ENCODE results near the gene CELA2A. TPM values are rescaled to one million over a fixed set of nuclear protein-coding genes. Genes with fewer than 3 reads are reported as not detected.

CELA2A gene
- not detected for total RNA-seq
- not detected for polyA plus RNA-seq (2013, experiment 1 of 2)
- not detected for polyA plus RNA-seq (2013, experiment 2 of 2)
- long read RNA-seq, experiment 1: 0 reads
- long read RNA-seq, experiment 2: 0 reads
- long read RNA-seq, experiment 3: 0 reads
- long read RNA-seq, experiment 4: 0 reads

DNA sequence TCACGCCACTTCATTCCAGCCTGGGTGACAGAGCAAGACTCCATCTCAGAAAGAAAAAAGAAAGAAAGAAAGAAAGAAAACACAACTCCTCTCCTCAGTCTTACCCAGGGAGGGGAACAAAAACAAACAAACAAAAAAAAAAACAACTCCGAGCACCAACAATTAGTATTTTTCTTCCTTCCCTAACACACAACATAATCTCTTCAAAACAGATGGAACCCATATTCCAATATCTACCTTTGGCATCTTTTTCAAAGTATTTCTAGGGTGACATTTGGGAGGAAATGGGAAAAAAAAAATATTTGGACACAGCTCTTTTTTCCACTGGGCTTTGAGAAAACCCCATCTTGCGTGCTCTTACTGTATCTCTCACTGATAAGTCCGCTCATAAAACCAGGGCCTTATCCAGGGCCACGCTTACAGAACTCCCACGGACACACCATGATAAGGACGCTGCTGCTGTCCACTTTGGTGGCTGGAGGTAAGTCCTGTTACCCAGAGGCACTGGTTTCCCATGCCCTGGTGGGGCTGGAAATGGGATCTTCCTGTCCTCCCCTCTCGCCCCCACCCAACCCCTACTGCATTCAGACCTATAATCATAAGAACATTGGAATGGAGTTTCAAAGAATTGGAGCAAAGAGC, at the start of gene CELA2A:
CELA2A (plus strand) TSS at position 420 of the 642 bp plus-strand sequence; CDS start at position 442, 22 bp downstream.
- Histone ChIP-seq H3K9ac (ENCODE audit: extremely low read depth, low read length, poor library complexity, severe bottlenecking) (no peak within 1 kb of the TSS), H3K36me3 (ENCODE audit: control insufficient read depth, insufficient read depth, low read length) (no peaks in the 10 kb centered on the region), H3K9me3 (ENCODE audit: control insufficient read depth, low read length) (no peaks in the 10 kb centered on the region), H3K4me3 (ENCODE audit: low read length) (no peak within 1 kb of the TSS), H3K27ac (ENCODE audit: low read depth, low read length) (no peak within 1 kb of the TSS), H3K27me3 (ENCODE audit: control insufficient read depth, insufficient read depth, low read length, poor library complexity, severe bottlenecking) (no peaks in the 10 kb centered on the region), H3K4me1 (ENCODE audit: control insufficient read depth, insufficient read depth, low read length) (no peaks in the 10 kb centered on the region)
- Mint-ChIP-seq H3K9me3 (no peaks in the 10 kb centered on the region), H3K27me3 (ENCODE audit: insufficient read depth) (no peaks in the 10 kb centered on the region), H3K4me1 (peaks cover 13% of the 10 kb centered on the region), H3K4me3 (no peak within 1 kb of the TSS), H3K27ac (no peak within 1 kb of the TSS), H3K36me3 (ENCODE audit: low read depth) (no peaks in the 10 kb centered on the region)
- WGBS, 2 experiments (ENCODE audit: insufficient coverage in 1 of 2, insufficient read length in 1 of 2): 90 to 95% methylated on average over 5 to 8 of the region's 8 CpGs
- TF ChIP-seq, protein P1, sequence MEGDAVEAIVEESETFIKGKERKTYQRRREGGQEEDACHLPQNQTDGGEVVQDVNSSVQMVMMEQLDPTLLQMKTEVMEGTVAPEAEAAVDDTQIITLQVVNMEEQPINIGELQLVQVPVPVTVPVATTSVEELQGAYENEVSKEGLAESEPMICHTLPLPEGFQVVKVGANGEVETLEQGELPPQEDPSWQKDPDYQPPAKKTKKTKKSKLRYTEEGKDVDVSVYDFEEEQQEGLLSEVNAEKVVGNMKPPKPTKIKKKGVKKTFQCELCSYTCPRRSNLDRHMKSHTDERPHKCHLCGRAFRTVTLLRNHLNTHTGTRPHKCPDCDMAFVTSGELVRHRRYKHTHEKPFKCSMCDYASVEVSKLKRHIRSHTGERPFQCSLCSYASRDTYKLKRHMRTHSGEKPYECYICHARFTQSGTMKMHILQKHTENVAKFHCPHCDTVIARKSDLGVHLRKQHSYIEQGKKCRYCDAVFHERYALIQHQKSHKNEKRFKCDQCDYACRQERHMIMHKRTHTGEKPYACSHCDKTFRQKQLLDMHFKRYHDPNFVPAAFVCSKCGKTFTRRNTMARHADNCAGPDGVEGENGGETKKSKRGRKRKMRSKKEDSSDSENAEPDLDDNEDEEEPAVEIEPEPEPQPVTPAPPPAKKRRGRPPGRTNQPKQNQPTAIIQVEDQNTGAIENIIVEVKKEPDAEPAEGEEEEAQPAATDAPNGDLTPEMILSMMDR (conservative IDR thresholded peaks at IDR 0.05): no peak
- no peak for DNase-seq

GRCh38 chr1:15407580-15407979, 49.0 kb upstream of the CELA2A start:
- no peaks in the 10 kb centered on the region for H3K27me3 ChIP-seq (ENCODE audit: control insufficient read depth, insufficient read depth, low read length, poor library complexity, severe bottlenecking)
- peaks cover 23% of the 10 kb centered on the region for H3K4me1 ChIP-seq (ENCODE audit: control insufficient read depth, insufficient read depth, low read length)
- TF ChIP-seq, protein P1 (conservative IDR thresholded peaks at IDR 0.05): no peak
- no peak overlapping the region for H3K9ac ChIP-seq (ENCODE audit: extremely low read depth, low read length, poor library complexity, severe bottlenecking)
- 88 to 90% methylated on average over 4 to 7 of the region's 7 CpGs for WGBS, 2 experiments (ENCODE audit: insufficient coverage in 1 of 2, insufficient read length in 1 of 2)
- H3K4me1 Mint-ChIP-seq: peaks cover 50% of the 10 kb centered on the region
- H3K27me3 Mint-ChIP-seq (ENCODE audit: insufficient read depth): peaks cover 6% of the 10 kb centered on the region
- no peak overlapping the region for H3K27ac ChIP-seq (ENCODE audit: low read depth, low read length)
- H3K9me3 ChIP-seq (ENCODE audit: control insufficient read depth, low read length): no peaks in the 10 kb centered on the region
- no peaks in the 10 kb centered on the region for H3K36me3 Mint-ChIP-seq (ENCODE audit: low read depth)
- no peak overlapping the region for H3K4me3 ChIP-seq (ENCODE audit: low read length)
- no peak overlapping the region for H3K4me3 Mint-ChIP-seq
- no peaks in the 10 kb centered on the region for H3K36me3 ChIP-seq (ENCODE audit: control insufficient read depth, insufficient read depth, low read length)
- no peak overlapping the region for H3K27ac Mint-ChIP-seq
- DNase-seq: peak; percentile 50
- no peaks in the 10 kb centered on the region for H3K9me3 Mint-ChIP-seq

DNA sequence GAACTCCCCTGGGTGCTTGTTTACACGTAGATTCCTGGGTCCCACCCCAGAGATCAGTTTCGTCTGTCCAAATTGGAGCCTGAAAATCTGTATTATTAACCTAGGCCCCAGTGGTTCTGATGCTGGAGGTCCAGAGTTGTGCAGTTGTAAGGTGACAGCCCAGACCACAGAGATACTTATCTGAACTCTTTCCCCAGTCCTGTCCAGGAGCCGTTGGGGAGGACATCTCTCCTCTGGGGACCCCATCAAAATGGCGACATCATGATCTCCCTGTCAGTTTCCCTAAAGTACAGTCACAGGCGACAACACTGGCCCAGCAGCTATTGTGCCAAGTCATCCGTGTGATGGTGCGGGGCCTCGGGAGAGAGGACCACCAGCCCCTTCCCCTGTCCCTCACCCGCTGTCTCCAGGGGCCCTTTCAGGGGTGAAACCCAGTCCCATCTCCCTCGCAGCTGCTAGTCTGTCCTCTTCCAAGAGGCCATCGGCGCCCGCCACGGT, 47.6 kb upstream of the CELA2A start:
- peak overlapping the region; percentile 90 for H3K4me3 ChIP-seq (ENCODE audit: low read length)
- peaks cover 7% of the 10 kb centered on the region for H3K36me3 ChIP-seq (ENCODE audit: control insufficient read depth, insufficient read depth, low read length)
- WGBS, 2 experiments (ENCODE audit: insufficient coverage in 1 of 2, insufficient read length in 1 of 2): 40 to 65% methylated on average over 7 to 14 of the region's 14 CpGs
- no peak overlapping the region for H3K27ac ChIP-seq (ENCODE audit: low read depth, low read length)
- H3K27me3 ChIP-seq (ENCODE audit: control insufficient read depth, insufficient read depth, low read length, poor library complexity, severe bottlenecking): no peaks in the 10 kb centered on the region
- peak overlapping the region; percentile 81 for H3K9ac ChIP-seq (ENCODE audit: extremely low read depth, low read length, poor library complexity, severe bottlenecking)
- no peaks in the 10 kb centered on the region for H3K9me3 ChIP-seq (ENCODE audit: control insufficient read depth, low read length)
- Mint-ChIP-seq H3K27me3 (ENCODE audit: insufficient read depth) (peaks cover 6% of the 10 kb centered on the region), H3K4me3 (peak overlapping the region; percentile 76), H3K4me1 (peaks cover 54% of the 10 kb centered on the region), H3K27ac (peak overlapping the region; percentile 94), H3K9me3 (no peaks in the 10 kb centered on the region), H3K36me3 (ENCODE audit: low read depth) (peaks cover under 1% of the 10 kb centered on the region)
- H3K4me1 ChIP-seq (ENCODE audit: control insufficient read depth, insufficient read depth, low read length): peaks cover 28% of the 10 kb centered on the region
- DNase-seq: peak; percentile 46
- TF ChIP-seq, protein P1 (conservative IDR thresholded peaks at IDR 0.05): no peak

Data from endodermal cell (in vitro differentiated cells).